Activated T-cell treated with anti-CD3 and anti-CD28 coated beads, Interleukin-2, amount 50 U/mL, for 24 hours (primary cell): ENCODE results near the gene NPM3.

ENCODE experiments used
- DNase-seq: peaks from one replicate; pipeline ENCODE4 v3.0.0-alpha.2; 2020
- H3K27ac Mint-ChIP-seq: 2 replicates; pipeline ENCODE4 v1.8.0; 2020; ENCODE audit warnings: mild to moderate bottlenecking, mixed read lengths
- H3K27me3 Mint-ChIP-seq: 2 replicates; pipeline ENCODE4 v1.8.0; 2020; ENCODE audit warnings: mixed read lengths
- H3K36me3 Mint-ChIP-seq: 2 replicates; pipeline ENCODE4 v1.8.0; 2020; ENCODE audit warnings: low read depth, mixed read lengths
- H3K4me1 Mint-ChIP-seq: 2 replicates; pipeline ENCODE4 v1.8.0; 2020; ENCODE audit warnings: low read depth, mixed read lengths
- H3K4me3 Mint-ChIP-seq: 2 replicates; pipeline ENCODE4 v1.8.0; 2020; ENCODE audit warnings: mild to moderate bottlenecking, moderate library complexity, mixed read lengths
- H3K9me3 Mint-ChIP-seq: 2 replicates; pipeline ENCODE4 v1.8.0; 2020; ENCODE audit warnings: mixed read lengths

NPM3 gene

DNA sequence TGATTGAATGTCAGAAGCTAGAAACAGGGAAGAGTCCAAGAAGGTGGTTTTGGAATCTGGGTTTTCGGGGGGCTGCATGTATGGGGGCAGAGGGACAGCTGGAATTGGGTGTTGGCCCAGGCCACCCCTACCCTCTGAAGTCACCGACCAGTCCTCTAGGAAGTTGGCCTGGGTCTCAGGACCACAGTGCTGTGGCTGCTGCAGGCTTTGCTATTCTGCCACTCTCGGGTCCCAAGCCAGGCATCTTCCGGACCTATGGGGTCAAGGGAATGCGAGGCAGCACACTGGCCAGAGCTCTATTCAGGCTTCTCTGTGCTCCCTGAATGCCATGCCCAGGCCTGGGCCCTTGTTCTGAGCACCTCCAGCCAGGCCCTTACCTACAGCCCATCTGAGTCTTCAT lies 20.5 kb downstream of the NPM3 start:
- H3K36me3 Mint-ChIP-seq: no peaks in the 10 kb centered on the region
- no peak overlapping the region for H3K27ac Mint-ChIP-seq
- H3K4me1 Mint-ChIP-seq: no peaks in the 10 kb centered on the region
- no peak for DNase-seq
- H3K4me3 Mint-ChIP-seq: no peak overlapping the region
- H3K27me3 Mint-ChIP-seq: peaks cover 5% of the 10 kb centered on the region
- H3K9me3 Mint-ChIP-seq: no peaks in the 10 kb centered on the region

DNA sequence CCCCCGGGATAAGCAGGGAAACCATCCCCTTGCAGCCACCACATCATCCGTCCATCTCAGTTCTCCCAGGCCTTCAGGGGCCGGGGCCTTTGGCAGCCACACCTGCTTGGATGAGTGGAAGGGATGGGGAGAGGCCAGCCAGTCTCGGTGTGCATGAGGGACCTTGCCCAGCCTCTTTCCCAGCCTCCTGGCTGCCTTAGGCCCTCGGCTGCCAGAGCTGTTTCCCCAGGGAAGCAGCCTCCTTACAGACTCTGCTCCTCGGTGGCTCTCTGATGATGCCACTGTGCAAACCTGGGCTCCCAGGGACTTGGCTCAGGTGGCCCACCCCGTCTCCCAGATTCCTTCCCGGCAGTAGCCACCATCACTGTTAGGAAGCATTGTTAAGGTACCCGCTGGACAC lies 22.0 kb downstream of the NPM3 start:
- Mint-ChIP-seq H3K4me3 (no peak overlapping the region), H3K36me3 (no peaks in the 10 kb centered on the region), H3K9me3 (no peaks in the 10 kb centered on the region), H3K27ac (no peak overlapping the region), H3K27me3 (peaks cover 5% of the 10 kb centered on the region), H3K4me1 (no peaks in the 10 kb centered on the region)
- no peak for DNase-seq

DNA sequence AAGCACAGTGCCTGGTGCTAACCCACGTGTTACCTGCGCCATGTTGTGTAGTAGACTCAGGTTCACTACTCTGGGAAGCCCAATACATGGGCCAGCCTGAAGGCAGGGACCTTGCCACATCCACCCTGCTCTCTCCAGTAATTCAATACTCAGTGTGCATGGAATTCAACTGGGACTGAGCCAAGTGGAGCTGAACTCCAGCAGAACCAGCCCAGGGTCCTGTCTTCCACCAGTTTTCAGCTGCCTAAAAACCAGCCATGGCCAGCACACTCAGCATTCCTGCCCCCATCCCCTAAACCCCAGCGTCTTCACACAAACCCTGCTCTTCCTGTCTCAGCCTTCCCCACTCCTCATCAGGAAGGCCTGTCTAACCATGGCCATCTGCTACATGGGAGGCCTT lies 22.7 kb downstream of the NPM3 start:
- Mint-ChIP-seq H3K36me3 (no peaks in the 10 kb centered on the region), H3K4me3 (no peak overlapping the region), H3K4me1 (no peaks in the 10 kb centered on the region), H3K27me3 (peaks cover 4% of the 10 kb centered on the region), H3K9me3 (no peaks in the 10 kb centered on the region), H3K27ac (no peak overlapping the region)
- DNase-seq: no peak

DNA sequence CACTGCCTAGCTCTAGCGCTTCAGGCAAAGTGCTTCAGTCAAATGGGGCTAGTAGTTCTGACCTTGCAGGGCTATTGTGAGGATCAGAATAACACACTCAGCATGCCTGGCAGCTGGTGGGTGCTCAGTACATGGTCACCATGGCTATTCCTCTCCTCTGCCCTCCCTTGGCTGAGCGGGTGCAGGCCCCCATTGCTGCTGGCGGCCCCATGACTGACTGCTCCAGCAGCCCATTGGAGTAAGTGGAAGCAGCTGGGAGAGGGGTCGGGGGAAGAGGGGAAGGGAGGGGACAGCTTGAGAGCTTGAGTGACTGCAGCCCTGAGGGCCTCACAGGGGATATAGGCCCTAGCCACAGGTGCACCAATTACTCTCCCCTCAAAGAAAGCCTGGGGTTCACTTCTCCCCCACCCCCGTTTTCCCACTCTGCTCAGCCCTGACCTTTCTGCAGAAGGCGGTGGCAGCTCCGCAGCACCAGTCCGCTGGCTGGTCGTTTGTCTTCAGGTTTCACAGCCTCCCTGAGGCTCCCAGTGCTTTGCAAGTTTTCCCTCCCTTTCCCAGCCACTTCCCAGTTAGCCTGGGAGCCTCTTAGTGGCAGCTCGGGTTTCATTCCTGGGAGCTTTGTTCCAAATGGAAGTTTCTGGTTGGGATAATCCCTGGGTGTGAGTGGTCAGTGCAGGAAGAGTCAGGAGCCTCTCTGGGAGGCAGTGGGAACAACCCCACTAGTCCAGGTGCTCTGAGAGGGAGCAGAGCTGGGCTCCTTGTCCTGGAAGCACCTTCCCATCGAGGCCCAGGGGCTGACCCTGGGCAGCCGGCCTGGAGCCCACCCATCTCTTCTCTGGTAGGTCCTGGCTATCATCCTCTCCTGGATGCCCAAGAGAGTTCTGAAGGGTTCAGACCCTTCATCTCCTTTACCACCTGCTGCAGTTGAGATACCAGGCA lies 23.7 kb downstream of the NPM3 start:
- Mint-ChIP-seq H3K4me3 (no peak overlapping the region), H3K9me3 (no peaks in the 10 kb centered on the region), H3K4me1 (no peaks in the 10 kb centered on the region), H3K36me3 (no peaks in the 10 kb centered on the region), H3K27ac (no peak overlapping the region), H3K27me3 (peaks cover 9% of the 10 kb centered on the region)
- DNase-seq: no peak

DNA sequence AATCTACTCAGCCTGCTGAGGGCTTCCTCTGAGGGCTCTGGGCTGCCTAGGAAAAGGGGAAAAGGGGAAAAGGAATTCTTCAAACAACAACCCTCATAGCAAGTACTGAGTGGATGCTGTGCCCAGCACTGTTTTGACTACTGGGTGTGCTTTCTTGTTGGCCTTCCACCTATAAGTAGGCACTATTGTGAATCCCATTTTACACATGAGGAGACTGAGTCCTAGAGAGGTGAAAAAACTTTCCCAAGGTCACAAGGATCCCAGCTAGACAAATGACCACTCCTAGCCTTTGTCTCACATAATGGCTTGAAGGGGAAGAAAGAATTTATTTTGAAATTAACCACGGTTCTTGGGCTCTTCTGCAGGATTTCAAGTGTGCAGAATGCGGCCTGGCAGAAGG lies 24.4 kb downstream of the NPM3 start:
- H3K27me3 Mint-ChIP-seq: peaks cover 9% of the 10 kb centered on the region
- DNase-seq: no peak
- H3K9me3 Mint-ChIP-seq: no peaks in the 10 kb centered on the region
- no peak overlapping the region for H3K4me3 Mint-ChIP-seq
- no peaks in the 10 kb centered on the region for H3K4me1 Mint-ChIP-seq
- H3K27ac Mint-ChIP-seq: no peak overlapping the region
- no peaks in the 10 kb centered on the region for H3K36me3 Mint-ChIP-seq

DNA sequence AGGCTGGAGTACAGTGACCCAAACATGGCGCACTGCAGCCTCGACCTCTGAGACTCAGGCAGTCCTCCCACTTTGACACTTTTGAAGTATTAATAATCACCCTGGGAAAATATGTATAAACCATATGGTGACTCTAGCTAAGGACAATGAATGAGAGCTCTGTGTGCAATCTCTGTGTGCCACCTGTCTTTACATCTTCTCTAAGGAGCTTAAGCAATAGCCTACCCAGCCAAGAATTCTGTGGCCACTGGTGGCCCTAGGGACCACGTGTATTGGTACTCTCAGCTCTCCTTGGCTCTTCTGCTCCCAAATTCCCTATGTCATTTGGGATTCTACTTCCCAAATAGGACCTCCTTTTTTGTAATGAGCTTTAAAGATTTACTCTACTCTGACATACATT lies 31.0 kb downstream of the NPM3 start:
- H3K9me3 Mint-ChIP-seq: no peaks in the 10 kb centered on the region
- no peak overlapping the region for H3K4me3 Mint-ChIP-seq
- no peak for DNase-seq

DNA sequence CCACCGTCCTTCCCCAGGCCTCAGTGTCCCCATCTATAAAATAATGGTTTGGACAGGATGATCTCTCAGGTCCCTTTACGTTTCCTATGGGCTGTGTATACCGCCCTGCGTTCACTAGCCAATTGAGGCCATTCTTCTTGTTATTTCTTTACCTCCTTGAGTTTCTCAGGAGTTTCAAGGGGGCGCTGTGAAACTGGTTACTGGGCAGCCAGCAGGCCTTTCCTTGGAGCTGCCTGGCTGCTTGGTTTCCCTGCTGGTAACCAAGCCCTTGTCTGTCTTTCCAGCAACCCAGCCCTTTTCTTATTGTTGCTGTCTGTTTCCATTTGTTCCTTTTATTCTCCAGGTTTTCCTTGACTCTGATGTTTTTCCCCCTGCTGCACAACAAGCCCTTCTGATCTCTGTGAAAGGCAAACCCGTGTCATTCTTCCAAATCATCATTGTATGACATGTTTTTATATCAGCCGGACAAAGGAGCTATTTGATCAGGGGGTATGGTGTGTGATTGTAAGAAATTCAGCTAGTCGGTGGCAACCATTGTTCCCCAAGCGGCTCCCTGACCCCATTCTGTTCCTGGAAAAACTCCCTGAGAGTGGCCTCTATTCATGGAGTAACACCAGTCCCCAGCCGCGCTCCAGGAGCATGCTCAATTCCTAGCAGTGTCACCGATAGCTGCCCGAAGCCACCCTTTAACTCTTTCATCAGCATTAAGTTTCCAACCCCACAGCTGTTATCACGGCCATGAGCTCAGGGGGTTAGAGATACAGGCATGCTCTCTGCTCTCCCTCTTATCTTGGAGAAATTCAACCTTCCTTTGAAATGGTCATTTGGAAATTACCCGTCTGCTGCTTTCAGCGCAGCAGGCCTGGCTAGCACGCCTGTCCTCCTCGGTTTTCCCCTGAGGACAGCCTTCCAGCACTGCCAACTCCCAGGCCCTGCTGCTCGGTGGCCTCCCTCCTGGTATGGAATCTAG lies 33.9 kb downstream of the NPM3 start:
- Mint-ChIP-seq H3K4me1 (no peaks in the 10 kb centered on the region), H3K4me3 (no peak overlapping the region), H3K27me3 (peaks cover 10% of the 10 kb centered on the region), H3K36me3 (no peaks in the 10 kb centered on the region), H3K9me3 (no peaks in the 10 kb centered on the region), H3K27ac (no peak overlapping the region)
- no peak for DNase-seq

More for the DNA sequence above, 31.0 kb downstream of the NPM3 start:
- no peaks in the 10 kb centered on the region for H3K4me1 Mint-ChIP-seq
- no peak overlapping the region for H3K27ac Mint-ChIP-seq
- H3K27me3 Mint-ChIP-seq: peaks cover 19% of the 10 kb centered on the region
- H3K36me3 Mint-ChIP-seq: no peaks in the 10 kb centered on the region

DNA sequence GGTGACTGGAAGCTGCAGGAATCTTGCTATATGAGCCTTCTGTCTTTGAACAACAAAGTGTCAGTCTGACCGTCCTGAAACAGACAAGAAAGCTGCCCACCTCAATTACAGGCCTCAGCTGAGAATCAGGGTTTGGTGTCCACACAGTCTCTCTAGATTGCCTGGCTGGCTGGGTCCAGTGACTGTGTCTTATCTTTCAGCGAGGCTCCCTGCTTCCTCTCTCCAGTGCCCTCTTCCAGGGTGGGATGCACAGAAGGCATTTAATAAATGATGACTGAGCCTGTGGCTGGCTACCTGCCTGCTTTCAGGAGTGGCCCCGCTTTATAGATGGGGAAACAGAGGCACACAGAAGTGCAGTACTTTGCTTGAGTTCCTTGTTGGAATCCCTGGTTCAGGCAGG lies 34.8 kb downstream of the NPM3 start:
- Mint-ChIP-seq H3K36me3 (no peaks in the 10 kb centered on the region), H3K4me1 (no peaks in the 10 kb centered on the region), H3K27me3 (peaks cover 9% of the 10 kb centered on the region), H3K27ac (no peak overlapping the region), H3K4me3 (no peak overlapping the region), H3K9me3 (no peaks in the 10 kb centered on the region)
- DNase-seq: no peak

DNA sequence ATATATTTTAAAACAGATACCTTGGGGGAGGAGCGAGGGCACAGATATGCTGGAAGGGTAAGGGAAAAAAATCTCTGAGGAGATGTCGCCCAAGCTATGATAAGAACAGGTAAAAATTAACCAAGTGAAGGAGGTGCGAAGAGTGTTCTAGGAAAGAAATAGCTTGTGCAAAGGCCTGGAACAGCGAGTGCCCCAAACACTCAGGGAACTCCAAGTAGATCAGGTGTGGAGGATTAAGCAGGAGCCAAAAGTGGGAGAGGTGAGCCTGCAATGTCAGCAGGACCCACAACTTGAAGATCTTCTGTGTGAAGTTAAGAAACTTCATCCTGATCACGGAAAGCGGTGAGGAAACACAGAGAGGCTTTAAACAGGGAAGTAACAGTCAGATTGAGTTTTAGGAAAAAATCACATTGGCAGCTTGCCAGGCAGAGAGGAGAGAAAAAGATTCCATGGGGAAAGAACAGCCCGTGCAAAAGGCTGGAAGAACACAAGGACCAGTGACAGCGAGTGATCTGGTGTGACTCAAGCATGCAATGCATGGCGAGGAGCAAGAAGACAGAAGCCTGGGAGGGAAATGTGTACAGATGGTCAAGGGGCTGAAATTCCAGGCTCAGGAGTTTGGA lies 38.1 kb downstream of the NPM3 start:
- H3K4me1 Mint-ChIP-seq: no peaks in the 10 kb centered on the region
- no peak overlapping the region for H3K27ac Mint-ChIP-seq
- H3K9me3 Mint-ChIP-seq: no peaks in the 10 kb centered on the region
- no peaks in the 10 kb centered on the region for H3K36me3 Mint-ChIP-seq
- H3K4me3 Mint-ChIP-seq: no peak overlapping the region
- H3K27me3 Mint-ChIP-seq: peaks cover 6% of the 10 kb centered on the region
- no peak for DNase-seq

DNA sequence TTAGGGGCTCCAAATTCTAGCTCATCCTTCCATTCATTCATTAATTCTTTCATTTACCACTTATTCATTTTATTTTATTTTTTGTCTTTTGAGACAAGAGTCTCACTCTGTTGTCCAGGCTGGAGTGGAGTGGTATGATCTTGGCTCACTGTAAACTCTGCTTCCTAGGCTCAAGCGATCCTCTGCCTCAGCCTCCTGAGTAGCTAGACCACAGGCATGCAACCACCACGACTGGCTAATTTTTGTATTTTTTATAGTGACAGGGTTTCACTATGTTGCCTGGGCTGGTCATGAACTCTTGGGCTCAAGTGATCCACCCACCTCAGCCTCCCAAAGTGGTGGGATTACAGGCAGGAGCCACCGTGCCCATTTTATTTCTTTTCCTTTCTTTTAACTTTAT lies 39.0 kb downstream of the NPM3 start:
- no peaks in the 10 kb centered on the region for H3K9me3 Mint-ChIP-seq
- H3K27ac Mint-ChIP-seq: no peak overlapping the region

DNA sequence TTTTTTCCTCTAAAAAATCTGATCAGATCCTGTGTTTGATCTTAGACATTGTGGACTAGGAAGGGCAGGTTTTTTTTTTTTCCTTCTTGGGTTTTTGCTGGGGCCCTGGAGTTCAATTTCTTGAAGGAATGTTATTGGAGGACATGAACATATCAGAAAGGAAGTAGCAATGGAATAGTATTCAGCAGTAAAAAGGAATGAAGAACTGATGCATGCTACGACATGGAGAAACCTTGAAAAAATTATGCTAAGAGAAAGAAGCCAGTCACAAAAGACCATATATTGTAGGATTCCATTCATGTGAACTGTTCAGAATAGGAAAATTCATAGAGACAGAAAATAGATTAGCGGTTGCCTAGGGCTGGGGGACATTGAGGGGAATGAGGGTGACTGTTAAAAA lies 41.3 kb downstream of the NPM3 start:
- Mint-ChIP-seq H3K9me3 (no peaks in the 10 kb centered on the region), H3K4me1 (no peaks in the 10 kb centered on the region), H3K27ac (no peak overlapping the region), H3K27me3 (peaks cover 6% of the 10 kb centered on the region), H3K4me3 (no peak overlapping the region), H3K36me3 (no peaks in the 10 kb centered on the region)
- DNase-seq: no peak

More for the DNA sequence above, 39.0 kb downstream of the NPM3 start:
- Mint-ChIP-seq H3K36me3 (no peaks in the 10 kb centered on the region), H3K4me3 (no peak overlapping the region), H3K27me3 (peaks cover 6% of the 10 kb centered on the region), H3K4me1 (no peaks in the 10 kb centered on the region)
- no peak for DNase-seq

DNA sequence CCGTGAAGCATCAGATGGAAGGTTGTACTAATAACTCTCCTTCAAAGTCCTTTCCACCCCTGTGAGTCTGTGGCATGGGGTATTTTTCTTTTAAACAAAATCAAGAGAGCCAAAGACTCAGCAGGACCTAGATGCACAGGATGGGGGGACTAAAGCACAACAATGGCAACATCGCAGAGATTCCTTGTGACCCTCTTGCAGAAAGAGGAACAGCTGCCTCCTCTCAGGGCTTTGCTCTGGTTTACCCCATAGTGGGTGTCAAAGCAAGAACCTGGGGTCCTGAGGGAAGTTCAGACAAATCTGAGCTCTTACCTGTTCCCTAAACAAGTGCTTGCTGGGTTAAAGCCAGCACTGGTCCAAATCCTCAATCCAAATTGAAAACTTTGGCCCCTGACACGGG lies 46.6 kb downstream of the NPM3 start:
- no peak overlapping the region for H3K4me3 Mint-ChIP-seq
- H3K4me1 Mint-ChIP-seq: no peaks in the 10 kb centered on the region
- no peaks in the 10 kb centered on the region for H3K9me3 Mint-ChIP-seq
- DNase-seq: no peak
- H3K27me3 Mint-ChIP-seq: peaks cover 24% of the 10 kb centered on the region
- H3K36me3 Mint-ChIP-seq: no peaks in the 10 kb centered on the region
- H3K27ac Mint-ChIP-seq: no peak overlapping the region

DNA sequence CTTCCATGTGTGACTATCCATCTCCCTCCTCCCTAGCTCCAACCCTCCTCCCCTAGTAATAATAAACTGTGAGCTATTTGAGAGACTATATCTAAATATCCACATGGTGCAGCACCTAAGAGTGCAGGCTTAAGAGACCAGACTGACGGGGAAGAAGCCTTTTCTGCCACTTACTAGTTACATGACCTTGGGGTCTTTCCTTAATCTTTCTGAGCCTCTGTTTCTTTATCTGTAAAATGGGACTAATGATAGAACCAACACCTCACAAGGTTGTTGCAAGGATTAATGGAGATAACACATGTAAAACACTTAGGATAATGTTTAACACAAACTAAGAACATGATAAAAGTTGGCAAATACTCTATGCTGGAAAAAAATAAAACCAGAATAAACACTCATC lies 51.1 kb downstream of the NPM3 start:
- H3K27me3 Mint-ChIP-seq: peaks cover 21% of the 10 kb centered on the region
- no peaks in the 10 kb centered on the region for H3K4me1 Mint-ChIP-seq
- H3K4me3 Mint-ChIP-seq: no peak overlapping the region
- H3K36me3 Mint-ChIP-seq: no peaks in the 10 kb centered on the region
- no peak overlapping the region for H3K27ac Mint-ChIP-seq
- no peak for DNase-seq
- H3K9me3 Mint-ChIP-seq: no peaks in the 10 kb centered on the region
